GM19328 (cell line): ENCODE data around the gene CHRNB2.

Source experiments
- ATAC-seq: cut with Tn5 transposase; IDR thresholded peaks from one replicate; pipeline ENCODE4 v1.9.1; 2021; ENCODE audit warnings: mild to moderate bottlenecking, moderate library complexity; ENCODE audit not compliant: unreplicated experiment

CHRNB2 gene

GRCh38 chr1:154552036-154552435 lies 15.5 kb upstream of the CHRNB2 start:
- ATAC-seq: no peak

GRCh38 chr1:154553056-154554030 lies 14.2 kb upstream of the CHRNB2 start:
- no peak for ATAC-seq

GRCh38 chr1:154556422-154556821 lies 11.2 kb upstream of the CHRNB2 start:
- no peak for ATAC-seq

- ATAC-seq: no peak
Measured at GRCh38 chr1:154557248-154557938, 10.2 kb upstream of the CHRNB2 start.

- peak; percentile 10 for ATAC-seq
Measured at GRCh38 chr1:154557939-154558719, 9.4 kb upstream of the CHRNB2 start, which contains the start of gene UBE2Q1. UBE2Q1 (minus strand) TSS chr1:154558662; CDS start chr1:154558553, 109 bp downstream.

GRCh38 chr1:154558720-154559465 lies 8.7 kb upstream of the CHRNB2 start:
- ATAC-seq: peak; percentile 80

- peak; percentile 35 for ATAC-seq
Measured at GRCh38 chr1:154559466-154560044, 8.0 kb upstream of the CHRNB2 start.

GRCh38 chr1:154565876-154566275 lies 1.7 kb upstream of the CHRNB2 start:
- no peak for ATAC-seq

- ATAC-seq: no peak
Measured at GRCh38 chr1:154568157-154568815, 708 bp downstream of the CHRNB2 start.

GRCh38 chr1:154571244-154571963 lies 3.8 kb downstream of the CHRNB2 start:
- no peak for ATAC-seq

GRCh38 chr1:154571964-154572288 lies 4.3 kb downstream of the CHRNB2 start:
- no peak for ATAC-seq

GRCh38 chr1:154572468-154573167 lies 5.0 kb downstream of the CHRNB2 start:
- ATAC-seq: no peak

GRCh38 chr1:154573168-154573510 lies 5.6 kb downstream of the CHRNB2 start:
- ATAC-seq: no peak

GRCh38 chr1:154574716-154575115 lies 7.1 kb downstream of the CHRNB2 start:
- ATAC-seq: no peak

GRCh38 chr1:154575147-154575927 lies 7.8 kb downstream of the CHRNB2 start:
- no peak for ATAC-seq

GRCh38 chr1:154575951-154576566 lies 8.5 kb downstream of the CHRNB2 start:
- no peak for ATAC-seq

- ATAC-seq: no peak
Measured at GRCh38 chr1:154577346-154578057, 9.9 kb downstream of the CHRNB2 start.
